Neural progenitor cell (in vitro differentiated cells): Measurements from ENCODE around the gene PPY.

Experiments used
- CTCF ChIP-seq: fragments of 200-600 bp; sonication (generic); IDR thresholded peaks from 2 replicates; pipeline ENCODE4 v1.5.1; 2017; ENCODE audit warnings: antibody characterized with exemption, mild to moderate bottlenecking
- EZH2 ChIP-seq: fragments of 200-600 bp; sonication (generic); IDR thresholded peaks from 2 replicates; pipeline ENCODE4 v1.6.1; 2017; ENCODE audit warnings: antibody characterized with exemption, mild to moderate bottlenecking, moderate library complexity
- EZH2phosphoT487 ChIP-seq: fragments of 200-600 bp; sonication (generic); IDR thresholded peaks from 2 replicates; pipeline ENCODE4 v1.6.1; 2017; ENCODE audit warnings: antibody characterized with exemption

GRCh38 chr17:43935926-43936261, 6.4 kb downstream of the PPY start:
- TF ChIP-seq CTCF = no peak
- no peak for TF ChIP-seq EZH2
- TF ChIP-seq EZH2phosphoT487 = no peak
